HG03521 (cell line): ENCODE measurements around the gene C1QTNF4.
"Not testable (repeated sequence)": the region's sequence is repeated elsewhere in the genome, so short reads cannot be mapped to it uniquely, and the experiment has no call there.

Source experiments
- ATAC-seq: cut with Tn5 transposase; IDR thresholded peaks from one replicate; pipeline ENCODE4 v1.9.1; 2021; ENCODE audit warnings: mild to moderate bottlenecking, moderate library complexity; ENCODE audit not compliant: unreplicated experiment

Gene C1QTNF4

GRCh38 chr11:47569646-47570045 lies 24.6 kb downstream of the C1QTNF4 start:
- ATAC-seq, result no peak

DNA sequence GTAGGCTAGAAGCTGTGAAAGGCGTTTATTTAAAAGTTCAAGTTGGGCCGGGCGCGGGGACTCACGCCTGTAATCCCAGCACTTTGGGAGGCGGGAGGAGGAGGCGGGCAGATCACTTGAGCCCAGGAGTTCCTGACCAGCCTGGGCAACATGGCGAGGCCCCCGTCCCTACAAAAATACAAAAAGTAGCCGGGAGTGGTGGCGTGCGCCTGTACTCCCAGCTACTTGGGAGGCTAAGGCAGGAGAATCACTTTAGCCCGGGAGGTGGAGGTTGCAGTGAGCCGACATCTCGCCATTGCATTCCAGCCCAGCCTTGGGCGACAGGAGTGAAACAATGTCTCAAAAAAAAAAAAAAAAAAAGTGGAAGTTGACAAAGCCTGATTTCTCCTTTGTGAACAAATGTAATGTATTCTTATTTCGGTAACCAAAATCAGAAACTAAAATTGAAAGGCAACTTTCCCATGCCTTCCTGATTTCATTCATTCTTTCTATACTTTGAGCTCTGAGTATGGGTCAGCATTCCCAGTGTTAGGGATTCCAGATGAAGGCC lies 28.0 kb downstream of the C1QTNF4 start:
- ATAC-seq, result no peak

DNA sequence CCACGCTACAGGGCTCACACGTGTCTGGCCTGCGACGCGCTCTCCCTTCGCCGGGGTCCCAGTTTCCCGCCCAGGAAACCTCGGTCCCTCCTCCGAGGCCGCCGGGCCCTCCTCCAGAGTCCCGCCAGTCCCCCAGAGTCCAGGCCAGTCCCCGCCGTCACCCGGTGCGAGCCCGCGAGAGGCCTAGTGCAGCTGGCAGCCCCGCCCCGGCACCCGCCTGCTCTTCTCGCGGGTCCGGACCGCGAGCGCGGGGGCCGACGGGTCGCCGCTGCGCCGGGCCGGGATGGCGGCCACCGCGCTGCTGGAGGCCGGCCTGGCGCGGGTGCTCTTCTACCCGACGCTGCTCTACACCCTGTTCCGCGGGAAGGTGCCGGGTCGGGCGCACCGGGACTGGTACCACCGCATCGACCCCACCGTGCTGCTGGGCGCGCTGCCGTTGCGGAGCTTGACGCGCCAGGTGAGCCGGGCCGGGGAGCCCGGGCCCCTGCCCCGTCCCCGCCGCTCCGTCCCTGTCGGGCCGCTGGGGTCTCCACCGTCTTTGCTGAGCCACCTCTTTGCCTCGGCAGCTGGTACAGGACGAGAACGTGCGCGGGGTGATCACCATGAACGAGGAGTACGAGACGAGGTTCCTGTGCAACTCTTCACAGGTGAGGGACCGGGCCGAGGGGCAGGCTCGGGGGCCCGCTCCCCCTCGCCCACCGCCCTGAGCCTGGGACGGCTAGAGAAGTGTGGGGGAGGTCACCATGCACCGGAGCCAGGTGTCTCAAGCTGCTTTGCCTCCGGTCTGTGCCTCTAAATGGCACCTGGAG lies 28.7 kb downstream of the C1QTNF4 start, which contains the start of gene PTPMT1:
PTPMT1 (plus strand) TSS at position 260 of the 809 bp plus-strand sequence; CDS start at position 284, 24 bp downstream.
- ATAC-seq, result peak; percentile 75

GRCh38 chr11:47564933-47565339 lies 29.3 kb downstream of the C1QTNF4 start:
- ATAC-seq, result peak; percentile 4

- not testable (repeated sequence) for ATAC-seq
These were observed 29.8 kb downstream of the C1QTNF4 start for GRCh38 chr11:47564366-47564765.

- ATAC-seq, result not testable (repeated sequence)
These were observed 31.8 kb downstream of the C1QTNF4 start for GRCh38 chr11:47562393-47562792.

GRCh38 chr11:47560426-47560825 lies 33.8 kb downstream of the C1QTNF4 start:
- no peak for ATAC-seq

DNA sequence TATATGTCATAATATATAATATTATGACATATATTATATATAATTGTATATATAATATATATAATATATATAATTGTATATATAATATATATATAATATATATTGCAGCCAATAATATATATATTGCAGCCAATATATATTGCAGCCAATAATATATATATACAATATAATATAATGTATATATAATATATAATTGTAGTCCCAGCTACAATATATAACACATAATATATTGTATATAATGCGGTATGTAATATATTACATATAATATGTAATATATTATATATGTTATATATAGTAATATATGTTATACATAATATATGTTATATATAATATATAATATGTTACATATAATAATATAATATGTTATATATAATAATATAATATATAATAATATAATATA lies 35.5 kb downstream of the C1QTNF4 start:
- no peak for ATAC-seq

GRCh38 chr11:47557004-47557403 lies 37.2 kb downstream of the C1QTNF4 start:
- ATAC-seq, result not testable (repeated sequence)

DNA sequence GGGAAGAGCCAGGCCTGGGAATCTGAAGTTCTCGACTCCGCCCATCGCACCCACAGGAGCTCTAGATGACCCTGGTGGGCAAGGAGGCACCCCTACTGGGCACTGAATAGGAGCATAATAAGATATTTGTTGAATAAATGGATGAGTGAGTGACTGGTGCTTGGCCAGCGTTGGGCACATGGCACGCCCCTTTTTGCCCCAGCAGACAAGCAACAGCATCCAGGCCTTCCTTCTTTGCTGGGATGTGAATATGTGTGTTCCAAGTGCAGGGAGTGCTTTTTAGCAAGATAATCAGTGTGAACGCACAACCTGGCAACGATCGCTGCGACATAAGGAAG lies 40.8 kb downstream of the C1QTNF4 start:
- peak; percentile 6 for ATAC-seq

DNA sequence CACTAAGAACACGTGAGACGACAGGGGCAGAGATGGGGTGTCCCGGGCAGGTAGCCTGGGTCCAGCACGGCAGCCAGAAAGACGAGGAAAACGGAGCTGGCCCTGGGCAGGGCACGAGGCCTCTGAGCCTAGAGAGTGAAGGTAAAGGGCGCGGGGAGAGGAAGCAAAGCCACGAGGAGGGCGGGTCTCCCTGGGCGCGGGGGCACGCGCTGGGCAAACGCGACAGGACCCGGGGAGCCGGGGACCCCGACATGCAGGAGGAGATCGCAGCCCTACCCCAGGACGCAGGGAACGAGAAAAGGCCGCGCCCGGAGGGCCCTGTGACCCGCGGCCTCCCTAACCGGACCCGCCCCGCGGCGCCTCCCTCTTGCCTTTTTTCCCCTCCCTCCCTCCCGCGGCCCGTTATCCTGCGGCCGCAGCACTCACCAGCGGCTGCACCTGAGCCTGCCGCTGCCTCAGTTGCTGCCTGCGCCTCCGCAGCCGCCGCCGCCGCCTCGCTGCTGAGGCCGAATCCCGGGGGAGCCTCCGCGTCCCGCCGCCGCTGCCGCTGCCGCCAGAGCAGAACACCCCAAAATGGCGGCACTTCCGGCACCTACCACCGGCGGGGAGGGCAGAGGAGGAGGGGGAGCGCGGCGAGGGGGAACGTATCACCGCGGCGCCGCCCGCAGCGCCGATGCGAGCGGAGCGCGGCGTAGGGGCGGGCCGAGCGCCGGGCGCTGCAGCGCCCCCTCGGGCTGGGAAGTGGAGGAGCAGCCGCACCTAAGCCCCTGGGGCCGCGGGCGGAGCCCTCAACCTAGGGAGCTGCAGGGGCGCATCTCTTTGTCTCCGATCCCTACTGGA lies 41.4 kb downstream of the C1QTNF4 start, which contains the start of gene CELF1:
CELF1 (minus strand) TSS at position 567 of the 840 bp plus-strand sequence. CDS start 53,609 bp downstream, outside the sequence.
- peak; percentile 94 for ATAC-seq

DNA sequence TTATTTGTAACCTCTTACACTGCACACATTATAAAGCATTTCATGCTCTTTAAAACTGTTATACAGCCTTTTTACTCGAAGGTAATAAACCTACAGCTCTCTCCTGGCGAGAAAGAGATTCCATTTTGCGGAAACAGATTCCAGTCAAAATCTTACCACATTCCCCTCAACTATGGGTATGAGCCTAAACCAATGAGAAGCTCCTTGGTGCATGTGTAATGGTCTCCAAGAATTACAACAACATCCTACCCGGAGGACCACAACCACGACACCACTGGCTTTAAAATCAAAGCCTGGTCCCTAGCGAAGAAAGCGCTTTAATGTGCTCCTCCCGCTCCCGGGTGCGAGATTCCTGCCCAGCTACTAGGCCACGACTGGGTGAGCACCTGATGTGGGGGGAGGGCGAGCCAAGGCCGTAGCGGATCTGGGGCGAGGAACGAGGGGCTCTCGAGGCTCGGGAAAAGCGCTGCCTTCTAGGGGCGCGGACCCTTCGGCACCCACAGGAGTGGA lies 42.1 kb downstream of the C1QTNF4 start:
- no peak for ATAC-seq

DNA sequence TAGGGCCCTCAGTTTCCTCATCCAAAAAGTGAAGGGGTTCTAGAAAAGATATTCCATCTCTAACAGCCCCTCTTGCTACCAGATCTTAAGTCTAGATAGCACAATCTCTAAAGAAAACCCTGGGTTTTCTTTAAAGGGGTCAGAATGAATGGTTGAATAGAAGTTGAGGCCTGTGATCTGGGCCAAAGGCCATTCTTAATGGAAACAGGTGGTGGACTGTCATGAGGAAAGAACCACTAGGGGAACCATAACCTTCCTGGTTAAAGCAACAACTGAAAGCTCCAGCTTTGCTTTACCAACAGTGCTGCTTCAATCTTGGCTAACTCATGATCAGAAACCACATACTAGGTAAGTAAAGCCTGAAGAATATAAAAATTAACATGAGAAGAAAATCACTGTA lies 43.1 kb downstream of the C1QTNF4 start:
- ATAC-seq, result no peak

GRCh38 chr11:47550288-47551047 lies 43.7 kb downstream of the C1QTNF4 start:
- no peak for ATAC-seq

DNA sequence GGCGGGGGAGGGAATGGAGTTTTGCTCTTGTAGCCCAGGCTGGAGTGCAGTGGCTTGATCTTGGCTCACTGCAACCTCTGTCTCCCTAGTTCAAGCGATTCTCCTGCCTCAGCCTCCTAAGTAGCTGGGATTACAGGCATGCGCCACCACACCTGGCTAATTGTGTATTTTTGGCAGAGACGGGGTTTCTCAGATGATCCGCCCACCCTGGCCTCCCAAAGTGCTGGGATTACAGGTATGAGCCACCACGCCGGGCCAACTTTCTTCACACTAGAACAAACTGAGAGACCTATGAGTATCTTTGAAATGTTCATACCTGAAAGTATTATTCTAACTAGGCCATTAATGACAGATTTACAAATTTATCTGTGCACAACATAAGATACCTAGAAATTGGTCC lies 47.9 kb downstream of the C1QTNF4 start:
- ATAC-seq, result not testable (repeated sequence)

- ATAC-seq, result no peak
These were observed 48.9 kb downstream of the C1QTNF4 start for GRCh38 chr11:47545298-47545697.

GRCh38 chr11:47541070-47541469 lies 53.1 kb downstream of the C1QTNF4 start:
- no peak for ATAC-seq

GRCh38 chr11:47539681-47540039 lies 54.6 kb downstream of the C1QTNF4 start:
- ATAC-seq, result no peak
